CD4-positive, alpha-beta T cell (primary cell): ENCODE measurements around the gene SLC25A5. TPM values are rescaled to one million over a fixed set of nuclear protein-coding genes. Genes with fewer than 3 reads are reported as not detected.

Experiments used
- ATAC-seq: fragments of 200-7000 bp; cut with Tn5 transposase; one replicate; pipeline ENCODE4 v1.10.0; 2022; ENCODE audit warnings: mild to moderate bottlenecking; ENCODE audit not compliant: poor library complexity
- CTCF ChIA-PET: fragments of 350-600 bp; sonication (Branson Sonifier 250); formaldehyde crosslinking; loops from one replicate; lab custom pipeline; 2021; ENCODE audit warnings: antibody characterized with exemption, inconsistent platforms; lab: Charles Lee
- POLR2A ChIA-PET: fragments of 350-600 bp; sonication (Branson Sonifier 250); formaldehyde crosslinking; loops from one replicate; lab custom pipeline; 2021; ENCODE audit warnings: antibody characterized with exemption, inconsistent platforms; lab: Charles Lee
- DNase-seq, 14 experiments: peaks; one replicate each; pipeline ENCODE4 v3.0.0-alpha.2; 2013 to 2020; ENCODE audit warnings: mixed read lengths in 2 of 14
- H3K27ac ChIP-seq, 2 donors: one replicate each; pipeline versions ENCODE4 v1.5.1 to v1.7.0; 2013; ENCODE audit warnings: low read length in 2 of 2, low read depth in 1 of 2, mild to moderate bottlenecking in 1 of 2
- H3K27me3 ChIP-seq, 2 experiments: 1 replicate in 1 of 2; 2 replicates in 1 of 2; pipeline versions ENCODE4 v1.6.1 to v1.7.0; 2013; ENCODE audit warnings: low read length in 2 of 2, control low read depth in 1 of 2, mild to moderate bottlenecking in 1 of 2, moderate library complexity in 1 of 2; ENCODE audit not compliant: insufficient read depth in 2 of 2, control insufficient read depth in 1 of 2
- H3K36me3 ChIP-seq: one replicate; pipeline ENCODE4 v1.6.1; 2013; ENCODE audit warnings: low read length, control low read depth; ENCODE audit not compliant: insufficient read depth
- H3K4me1 ChIP-seq: one replicate; pipeline ENCODE4 v1.6.1; 2013; ENCODE audit warnings: low read length, control low read depth; ENCODE audit not compliant: insufficient read depth
- H3K4me3 ChIP-seq: one replicate; pipeline ENCODE4 v1.5.1; 2013; ENCODE audit warnings: mild to moderate bottlenecking, low read length, moderate library complexity
- H3K9me3 ChIP-seq, 2 experiments: 1 replicate in 1 of 2; 2 replicates in 1 of 2; pipeline versions ENCODE4 v1.6.1 to v1.7.0; 2013; ENCODE audit warnings: low read length in 2 of 2, mild to moderate bottlenecking in 2 of 2, control low read depth in 1 of 2, moderate library complexity in 1 of 2; ENCODE audit not compliant: control insufficient read depth in 1 of 2, insufficient read depth in 1 of 2
- H3K27ac Mint-ChIP-seq: one replicate; pipeline ENCODE4 v1.8.0; 2020; ENCODE audit warnings: mixed read lengths
- H3K27me3 Mint-ChIP-seq: one replicate; pipeline ENCODE4 v1.8.0; 2021; ENCODE audit warnings: mixed read lengths
- H3K36me3 Mint-ChIP-seq: one replicate; pipeline ENCODE4 v1.8.0; 2021; ENCODE audit warnings: low read depth, mixed read lengths
- H3K4me1 Mint-ChIP-seq: one replicate; pipeline ENCODE4 v1.8.0; 2021; ENCODE audit warnings: low read depth, mixed read lengths
- H3K4me3 Mint-ChIP-seq: one replicate; pipeline ENCODE4 v1.8.0; 2020; ENCODE audit warnings: mild to moderate bottlenecking, mixed read lengths
- H3K9me3 Mint-ChIP-seq: one replicate; pipeline ENCODE4 v1.8.0; 2020; ENCODE audit warnings: mixed read lengths
- intact Hi-C, 2 experiments: fragments of 100-400 bp; cut with DNase I in 1 of 2; cut with micrococcal nuclease in 1 of 2; formaldehyde crosslinking; loops; one replicate each; pipeline versions ENCODE4 v1.15.1 to v1.9.0; 2023 to 2025; cut with DNase I, micrococcal nuclease
- total RNA-seq, 174 experiments: library from RNA in 2 of 174; stranded (reverse) in 2 of 174; gene quantifications; one replicate each; pipeline ENCODE4 v1.2.3 and lab custom pipeline; 2021 to 2026
- TF ChIP-seq, protein P1 (sequence below): fragments of 200-600 bp; IDR thresholded peaks from one replicate; pipeline ENCODE4 v1.8.0; 2022; ENCODE audit warnings: antibody characterized with exemption, mild to moderate bottlenecking

Gene SLC25A5
- total RNA-seq, 2 experiments from 2014 or later: 160 to 161 TPM

DNA sequence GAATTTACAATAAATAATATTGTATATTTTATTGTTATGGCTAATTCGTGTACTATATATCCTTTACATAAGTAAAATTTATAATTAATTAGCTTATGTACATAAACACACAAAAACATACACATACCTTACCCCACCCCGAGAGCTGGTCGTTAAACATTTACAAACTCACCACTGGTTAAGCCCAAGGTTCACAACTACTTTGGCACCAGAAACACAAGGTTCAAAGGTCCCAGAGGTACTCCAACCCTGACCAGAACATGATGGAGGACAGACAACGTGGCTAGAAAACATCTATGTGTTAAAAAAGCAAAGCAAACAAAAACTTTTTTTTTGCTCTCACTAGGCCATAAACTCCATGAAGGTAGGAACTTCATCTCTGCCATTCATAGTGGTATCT, 37.7 kb downstream of the SLC25A5 start:
- Histone ChIP-seq H3K4me1 (peaks cover 21% of the 10 kb centered on the region), H3K9me3 (no peaks in the 10 kb centered on the region), H3K4me3 (no peak overlapping the region), H3K27me3 (no peaks in the 10 kb centered on the region), H3K36me3 (no peaks in the 10 kb centered on the region), H3K27ac (no peak overlapping the region)
- TF ChIP-seq, protein P1, sequence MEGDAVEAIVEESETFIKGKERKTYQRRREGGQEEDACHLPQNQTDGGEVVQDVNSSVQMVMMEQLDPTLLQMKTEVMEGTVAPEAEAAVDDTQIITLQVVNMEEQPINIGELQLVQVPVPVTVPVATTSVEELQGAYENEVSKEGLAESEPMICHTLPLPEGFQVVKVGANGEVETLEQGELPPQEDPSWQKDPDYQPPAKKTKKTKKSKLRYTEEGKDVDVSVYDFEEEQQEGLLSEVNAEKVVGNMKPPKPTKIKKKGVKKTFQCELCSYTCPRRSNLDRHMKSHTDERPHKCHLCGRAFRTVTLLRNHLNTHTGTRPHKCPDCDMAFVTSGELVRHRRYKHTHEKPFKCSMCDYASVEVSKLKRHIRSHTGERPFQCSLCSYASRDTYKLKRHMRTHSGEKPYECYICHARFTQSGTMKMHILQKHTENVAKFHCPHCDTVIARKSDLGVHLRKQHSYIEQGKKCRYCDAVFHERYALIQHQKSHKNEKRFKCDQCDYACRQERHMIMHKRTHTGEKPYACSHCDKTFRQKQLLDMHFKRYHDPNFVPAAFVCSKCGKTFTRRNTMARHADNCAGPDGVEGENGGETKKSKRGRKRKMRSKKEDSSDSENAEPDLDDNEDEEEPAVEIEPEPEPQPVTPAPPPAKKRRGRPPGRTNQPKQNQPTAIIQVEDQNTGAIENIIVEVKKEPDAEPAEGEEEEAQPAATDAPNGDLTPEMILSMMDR: no peak
- peaks cover 20% of the 10 kb centered on the region for H3K4me1 Mint-ChIP-seq
- H3K4me3 Mint-ChIP-seq: no peak overlapping the region
- no peak for ATAC-seq
- no peaks in the 10 kb centered on the region for H3K9me3 Mint-ChIP-seq
- H3K27ac Mint-ChIP-seq: no peak overlapping the region
- DNase-seq: no peak
- ChIA-PET POLR2A (no interaction called here), CTCF (interaction anchor here (0.6 kb wide), 1 partner anchor 12 kb away, joined by 3 read pairs; no protein-coding TSS in a partner anchor)
- intact Hi-C loops: no loop called here
- H3K36me3 Mint-ChIP-seq: no peaks in the 10 kb centered on the region
- H3K27me3 Mint-ChIP-seq: no peaks in the 10 kb centered on the region

- ChIA-PET CTCF (interaction anchor here (1.1 kb wide), 1 partner anchor 9 kb away, joined by 4 read pairs; no protein-coding TSS in a partner anchor), POLR2A (no interaction called here)
- Mint-ChIP-seq H3K27ac (no peak overlapping the region), H3K36me3 (no peaks in the 10 kb centered on the region), H3K4me3 (no peak overlapping the region), H3K4me1 (peaks cover 11% of the 10 kb centered on the region), H3K27me3 (no peaks in the 10 kb centered on the region), H3K9me3 (no peaks in the 10 kb centered on the region)
- Histone ChIP-seq H3K4me3 (no peak overlapping the region), H3K9me3 (no peaks in the 10 kb centered on the region), H3K27ac (no peak overlapping the region), H3K27me3 (no peaks in the 10 kb centered on the region), H3K4me1 (peaks cover 13% of the 10 kb centered on the region), H3K36me3 (no peaks in the 10 kb centered on the region)
- DNase-seq (no peak), ATAC-seq (no peak)
- TF ChIP-seq, protein P1: no peak
- intact Hi-C loops: no loop called here
These were observed 39.0 kb downstream of the SLC25A5 start for GRCh38 chrX:119507206-119507605.

GRCh38 chrX:119512146-119512800, 44.0 kb downstream of the SLC25A5 start:
- peak in 4 of 14 experiments; percentile 8 to 46 (median 30) for DNase-seq
- H3K36me3 ChIP-seq: no peaks in the 10 kb centered on the region
- POLR2A ChIA-PET: no interaction called here
- H3K4me3 Mint-ChIP-seq: no peak overlapping the region
- no peaks in the 10 kb centered on the region for H3K9me3 ChIP-seq
- H3K36me3 Mint-ChIP-seq: no peaks in the 10 kb centered on the region
- H3K27ac ChIP-seq: no peak overlapping the region
- ATAC-seq: peak; percentile 53
- H3K4me3 ChIP-seq: no peak overlapping the region
- H3K4me1 ChIP-seq: peaks cover 2% of the 10 kb centered on the region
- intact Hi-C loops: no loop called here
- H3K27ac Mint-ChIP-seq: no peak overlapping the region
- H3K27me3 Mint-ChIP-seq: no peaks in the 10 kb centered on the region
- CTCF ChIA-PET: interaction anchor here (0.9 to 1.0 kb wide), 2 partner anchors 43 to 217 kb away, joined by 3 to 4 read pairs; no protein-coding TSS in a partner anchor
- no peaks in the 10 kb centered on the region for H3K27me3 ChIP-seq
- TF ChIP-seq, protein P1: no peak
- H3K4me1 Mint-ChIP-seq: peaks cover 5% of the 10 kb centered on the region
- H3K9me3 Mint-ChIP-seq: no peaks in the 10 kb centered on the region
